Keratinocyte (primary cell): ENCODE data around the gene TNS2. TPM values are rescaled to one million over a fixed set of nuclear protein-coding genes. Genes with fewer than 3 reads are reported as not detected.

Source experiments
- DNase-seq: peaks from one replicate; pipeline ENCODE4 v3.0.0-alpha.2; 2011; ENCODE audit warnings: low read depth, missing footprints, low spot score
- FAIRE-seq: peaks from 2 replicates; lab custom pipeline; 2011; peaks lifted over from hg19 to GRCh38; lab: Jason Lieb, UNC
- H2AFZ ChIP-seq: 2 replicates; pipeline ENCODE4 v1.6.0; 2012; ENCODE audit warnings: low read length, control low read depth, inconsistent platforms; ENCODE audit not compliant: control insufficient read depth
- H3K27ac ChIP-seq: 2 replicates; pipeline ENCODE4 v1.5.1; 2011; ENCODE audit warnings: low read length; ENCODE audit not compliant: control insufficient read depth, insufficient read depth
- H3K27me3 ChIP-seq: 3 replicates; pipeline ENCODE4 v1.6.0; 2011; ENCODE audit warnings: low read length; ENCODE audit not compliant: control insufficient read depth, insufficient read depth; ENCODE audit errors: extremely low read depth
- H3K36me3 ChIP-seq, 2 experiments: 2 replicates in 1 of 2; 3 replicates in 1 of 2; pipeline ENCODE4 v1.5.1; 2011; ENCODE audit warnings: low read length in 2 of 2, mild to moderate bottlenecking in 1 of 2; ENCODE audit not compliant: control insufficient read depth in 2 of 2, insufficient read depth in 2 of 2; ENCODE audit errors: extremely low read depth in 1 of 2
- H3K4me1 ChIP-seq: 3 replicates; pipeline ENCODE4 v1.5.1; 2011; ENCODE audit warnings: low read length; ENCODE audit not compliant: control insufficient read depth, insufficient read depth; ENCODE audit errors: extremely low read depth
- H3K4me2 ChIP-seq: 3 replicates; pipeline ENCODE4 v1.6.0; 2011; ENCODE audit warnings: low read depth, low read length; ENCODE audit not compliant: control insufficient read depth, insufficient read depth; ENCODE audit errors: extremely low read depth
- H3K4me3 ChIP-seq, 3 experiments: fragments of 200-600 bp in 1 of 3; sonication (generic) in 1 of 3; 2 replicates in 2 of 3; 3 replicates in 1 of 3; pipeline ENCODE4 v1.5.1; 2011 to 2016; ENCODE audit warnings: low read length in 3 of 3, mild to moderate bottlenecking in 3 of 3, control low read depth in 2 of 3, inconsistent platforms in 1 of 3, low read depth in 1 of 3, mixed read lengths in 1 of 3, mixed run types in 1 of 3, moderate library complexity in 1 of 3; ENCODE audit not compliant: control insufficient read depth in 2 of 3, insufficient read depth in 2 of 3; ENCODE audit errors: extremely low read depth in 1 of 3
- H3K79me2 ChIP-seq: 2 replicates; pipeline ENCODE4 v1.6.0; 2012; ENCODE audit warnings: low read length; ENCODE audit not compliant: control insufficient read depth, insufficient read depth
- H3K9ac ChIP-seq: 3 replicates; pipeline ENCODE4 v1.6.0; 2011; ENCODE audit warnings: low read length; ENCODE audit not compliant: control insufficient read depth, insufficient read depth; ENCODE audit errors: extremely low read depth
- H3K9me1 ChIP-seq: 3 replicates; pipeline ENCODE4 v1.6.0; 2011; ENCODE audit warnings: low read length; ENCODE audit not compliant: control insufficient read depth, insufficient read depth; ENCODE audit errors: extremely low read depth
- H3K9me3 ChIP-seq: 2 replicates; pipeline ENCODE4 v1.5.1; 2012; ENCODE audit warnings: low read depth, low read length; ENCODE audit not compliant: control insufficient read depth
- H4K20me1 ChIP-seq: 3 replicates; pipeline ENCODE4 v1.6.0; 2011; ENCODE audit warnings: low read length; ENCODE audit not compliant: control insufficient read depth, insufficient read depth; ENCODE audit errors: extremely low read depth
- EZH2 ChIP-seq: IDR thresholded peaks from one replicate; pipeline ENCODE4 v1.6.1; 2012; ENCODE audit warnings: inconsistent platforms, mild to moderate bottlenecking, low read length, moderate library complexity
- dilution Hi-C: fragments of 300-500 bp; cut with MboI; formaldehyde crosslinking; loops from one replicate; pipeline ENCODE4 v1.7.0; 2020; ENCODE audit warnings: low sequenced_read_pairs; ENCODE audit not compliant: extremely low pct_ligation_motif_present
- polyA plus RNA-seq, 5 experiments: library from polyadenylated mRNA; depleted of rRNA in 3 of 5; stranded (reverse) in 3 of 5; stranded (forward) in 1 of 5; unstranded in 1 of 5; fragments of >200 nt; gene quantifications; 1 replicate in 1 of 5; 2 replicates in 3 of 5; 3 replicates in 1 of 5; pipeline versions ENCODE4 v1.2.1 to v1.2.3, GENCODE V29; 2011 to 2012; ENCODE audit warnings: missing spikeins in 2 of 5, low read depth in 1 of 5, low replicate concordance in 1 of 5
- TF ChIP-seq, protein P1 (sequence below), 3 experiments: IDR thresholded peaks in 1 of 3; conservative IDR thresholded peaks in 1 of 3; optimal IDR thresholded peaks in 1 of 3; 2 replicates in 2 of 3; 3 replicates in 1 of 3; pipeline versions ENCODE3 to v1.5.1; 2011; ENCODE audit warnings: low read length in 3 of 3, mild to moderate bottlenecking in 3 of 3, moderate library complexity in 2 of 3, control low read depth in 1 of 3, inconsistent platforms in 1 of 3; ENCODE audit not compliant: insufficient read depth in 2 of 3; ENCODE audit errors: extremely low read depth in 1 of 3

The TNS2 gene
- polyA plus RNA-seq, 1 donor (not counting 4 experiments of a cell fraction or from before 2014, with no cell fraction given), result 0.80 TPM

DNA sequence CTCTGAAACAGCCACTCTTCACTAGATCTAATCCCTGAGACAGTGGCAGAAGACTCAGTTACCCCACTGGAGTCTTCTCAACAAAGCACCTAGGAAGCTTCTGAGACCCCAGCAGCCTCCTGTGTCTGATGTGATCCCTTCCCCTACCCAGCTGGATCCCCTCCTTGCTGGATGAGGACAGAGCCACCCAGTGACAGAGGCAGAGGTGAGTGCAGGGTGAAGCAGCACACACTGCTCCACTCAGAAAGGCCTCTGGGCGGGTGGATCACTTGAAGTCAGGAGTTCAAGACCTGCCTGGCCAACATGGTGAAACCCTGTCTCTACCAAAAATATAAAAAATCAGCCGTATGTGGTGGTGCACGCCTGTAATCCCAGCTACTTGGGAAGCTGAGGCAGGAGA lies 26.6 kb downstream of the TNS2 start:
- TF ChIP-seq, protein P1, sequence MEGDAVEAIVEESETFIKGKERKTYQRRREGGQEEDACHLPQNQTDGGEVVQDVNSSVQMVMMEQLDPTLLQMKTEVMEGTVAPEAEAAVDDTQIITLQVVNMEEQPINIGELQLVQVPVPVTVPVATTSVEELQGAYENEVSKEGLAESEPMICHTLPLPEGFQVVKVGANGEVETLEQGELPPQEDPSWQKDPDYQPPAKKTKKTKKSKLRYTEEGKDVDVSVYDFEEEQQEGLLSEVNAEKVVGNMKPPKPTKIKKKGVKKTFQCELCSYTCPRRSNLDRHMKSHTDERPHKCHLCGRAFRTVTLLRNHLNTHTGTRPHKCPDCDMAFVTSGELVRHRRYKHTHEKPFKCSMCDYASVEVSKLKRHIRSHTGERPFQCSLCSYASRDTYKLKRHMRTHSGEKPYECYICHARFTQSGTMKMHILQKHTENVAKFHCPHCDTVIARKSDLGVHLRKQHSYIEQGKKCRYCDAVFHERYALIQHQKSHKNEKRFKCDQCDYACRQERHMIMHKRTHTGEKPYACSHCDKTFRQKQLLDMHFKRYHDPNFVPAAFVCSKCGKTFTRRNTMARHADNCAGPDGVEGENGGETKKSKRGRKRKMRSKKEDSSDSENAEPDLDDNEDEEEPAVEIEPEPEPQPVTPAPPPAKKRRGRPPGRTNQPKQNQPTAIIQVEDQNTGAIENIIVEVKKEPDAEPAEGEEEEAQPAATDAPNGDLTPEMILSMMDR (optimal IDR thresholded peaks at IDR 0.05 in 1 of 3, IDR thresholded peaks at IDR 0.05 in 1 of 3, conservative IDR thresholded peaks at IDR 0.05 in 1 of 3; ENCODE audit: extremely low read depth in 1 of 3, insufficient read depth in 2 of 3, low read length in 3 of 3), result no peak
- no peaks in the 10 kb centered on the region for H4K20me1 ChIP-seq
- no peak overlapping the region for H3K27ac ChIP-seq
- no peaks in the 10 kb centered on the region for H3K27me3 ChIP-seq
- H2AFZ ChIP-seq, result no peak overlapping the region
- H3K36me3 ChIP-seq, result peaks cover 21 to 31% of the 10 kb centered on the region in 2 experiments
- no peak overlapping the region for H3K4me3 ChIP-seq
- H3K4me2 ChIP-seq, result no peak overlapping the region
- FAIRE-seq, result no peak
- no peaks in the 10 kb centered on the region for H3K9me3 ChIP-seq
- peaks cover 36% of the 10 kb centered on the region for H3K4me1 ChIP-seq
- peaks cover 11% of the 10 kb centered on the region for H3K79me2 ChIP-seq
- H3K9me1 ChIP-seq, result peaks cover 5% of the 10 kb centered on the region
- DNase-seq, result no peak
- dilution Hi-C loops, result no loop called here
- H3K9ac ChIP-seq, result no peak overlapping the region

DNA sequence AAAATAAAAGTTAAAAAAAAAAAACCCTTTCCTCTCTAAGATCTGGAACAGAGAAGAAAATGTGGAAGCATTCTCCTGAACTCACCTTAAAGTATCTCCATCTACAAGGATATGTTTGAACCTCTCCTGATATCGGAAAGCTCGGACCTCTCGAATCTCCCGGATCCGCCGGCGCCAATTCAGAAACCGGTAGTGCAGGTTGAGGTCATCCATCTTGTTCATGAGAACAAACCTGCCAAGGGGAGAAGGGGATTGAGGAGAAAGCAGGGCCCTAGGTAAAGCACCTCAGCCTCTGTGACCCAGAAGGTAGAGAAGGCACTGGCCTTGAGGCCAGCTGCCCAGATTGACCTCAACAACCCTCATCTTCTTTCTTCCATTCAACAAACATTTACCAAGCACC lies 27.2 kb downstream of the TNS2 start:
- Histone ChIP-seq H3K27me3 (no peaks in the 10 kb centered on the region), H3K79me2 (peaks cover 11% of the 10 kb centered on the region), H3K27ac (no peak overlapping the region), H3K9me3 (no peaks in the 10 kb centered on the region), H3K9me1 (peaks cover 3% of the 10 kb centered on the region), H3K36me3 (peaks cover 21 to 30% of the 10 kb centered on the region in 2 experiments), H3K9ac (no peak overlapping the region), H3K4me2 (no peak overlapping the region), H4K20me1 (no peaks in the 10 kb centered on the region), H3K4me3 (no peak overlapping the region), H3K4me1 (peaks cover 30% of the 10 kb centered on the region), H2AFZ (no peak overlapping the region)
- DNase-seq (no peak), FAIRE-seq (no peak)
- dilution Hi-C loops, result no loop called here
- TF ChIP-seq EZH2, result no peak
- TF ChIP-seq, protein P1 (optimal IDR thresholded peaks at IDR 0.05 in 1 of 3, IDR thresholded peaks at IDR 0.05 in 1 of 3, conservative IDR thresholded peaks at IDR 0.05 in 1 of 3; ENCODE audit: extremely low read depth in 1 of 3, insufficient read depth in 2 of 3, low read length in 3 of 3), result no peak
